HEK293 (cell line): ENCODE measurements around the gene TOP2A.
A peak's percentile ranks its signal among the peaks of the same experiment; 100 is the strongest.

ENCODE experiments used
- GLIS2 ChIP-seq: fragments of 450-650 bp; formaldehyde crosslinking; IDR thresholded peaks from 2 replicates; pipeline ENCODE4 v1.5.1; 2016; ENCODE audit warnings: missing biosample characterization, missing genetic modification characterization
- KLF7 ChIP-seq: fragments of 450-650 bp; formaldehyde crosslinking; IDR thresholded peaks from 2 replicates; pipeline ENCODE4 v1.5.1; 2016; ENCODE audit warnings: missing biosample characterization, missing genetic modification characterization, borderline replicate concordance
- KLF8 ChIP-seq: fragments of 450-650 bp; formaldehyde crosslinking; IDR thresholded peaks from 2 replicates; pipeline ENCODE4 v1.5.1; 2016; ENCODE audit warnings: missing biosample characterization, missing genetic modification characterization
- MEIS1 ChIP-seq: sonication (generic); formaldehyde crosslinking; IDR thresholded peaks from 2 replicates; pipeline ENCODE4 v1.8.1; 2022; ENCODE audit warnings: missing genetic modification reagents, mild to moderate bottlenecking, borderline replicate concordance
- PATZ1 ChIP-seq: fragments of 450-650 bp; formaldehyde crosslinking; IDR thresholded peaks from 2 replicates; pipeline ENCODE4 v1.5.1; 2016; ENCODE audit warnings: missing biosample characterization, missing genetic modification characterization
- YY1 ChIP-seq: fragments of 450-650 bp; formaldehyde crosslinking; IDR thresholded peaks from 2 replicates; pipeline ENCODE4 v1.5.1; 2018; ENCODE audit warnings: missing biosample characterization, missing genetic modification characterization
- ZBTB1 ChIP-seq: fragments of 450-650 bp; formaldehyde crosslinking; IDR thresholded peaks from 2 replicates; pipeline ENCODE4 v1.5.1; 2016; ENCODE audit warnings: missing biosample characterization, missing genetic modification characterization
- ZNF140 ChIP-seq: fragments of 450-650 bp; formaldehyde crosslinking; IDR thresholded peaks from 2 replicates; pipeline ENCODE4 v1.5.1; 2016; ENCODE audit warnings: missing biosample characterization, missing genetic modification characterization
- ZNF175 ChIP-seq: fragments of 450-650 bp; formaldehyde crosslinking; IDR thresholded peaks from 2 replicates; pipeline ENCODE4 v1.5.1; 2016; ENCODE audit warnings: missing biosample characterization, missing genetic modification characterization
- ZNF2 ChIP-seq: fragments of 450-650 bp; formaldehyde crosslinking; IDR thresholded peaks from 2 replicates; pipeline ENCODE4 v1.5.1; 2016; ENCODE audit warnings: missing biosample characterization, missing genetic modification characterization
- ZNF239 ChIP-seq: fragments of 450-650 bp; formaldehyde crosslinking; IDR thresholded peaks from 2 replicates; pipeline ENCODE4 v1.5.1; 2016; ENCODE audit warnings: missing biosample characterization, missing genetic modification characterization
- ZNF391 ChIP-seq: fragments of 450-650 bp; formaldehyde crosslinking; IDR thresholded peaks from 2 replicates; pipeline ENCODE4 v1.5.1; 2016; ENCODE audit warnings: low read depth, missing biosample characterization, missing genetic modification characterization, borderline replicate concordance
- ZNF423 ChIP-seq: fragments of 450-650 bp; formaldehyde crosslinking; IDR thresholded peaks from 2 replicates; pipeline ENCODE4 v1.5.1; 2016; ENCODE audit warnings: missing biosample characterization, missing genetic modification characterization
- ZNF529 ChIP-seq: fragments of 450-650 bp; formaldehyde crosslinking; IDR thresholded peaks from 2 replicates; pipeline ENCODE4 v1.5.1; 2017; ENCODE audit warnings: missing genetic modification characterization, missing biosample characterization; ENCODE audit not compliant: insufficient replicate concordance
- ZNF629 ChIP-seq: fragments of 450-650 bp; formaldehyde crosslinking; IDR thresholded peaks from 2 replicates; pipeline ENCODE4 v1.5.1; 2017; ENCODE audit warnings: missing biosample characterization, missing genetic modification characterization
- ZNF639 ChIP-seq: fragments of 450-650 bp; formaldehyde crosslinking; IDR thresholded peaks from 2 replicates; pipeline ENCODE4 v1.5.1; 2016; ENCODE audit warnings: missing biosample characterization, missing genetic modification characterization
- ZNF660 ChIP-seq: fragments of 450-650 bp; IDR thresholded peaks from 2 replicates; pipeline ENCODE4 v1.5.1; 2018; ENCODE audit warnings: missing biosample characterization, mild to moderate bottlenecking, missing genetic modification characterization
- ZNF677 ChIP-seq: fragments of 450-650 bp; IDR thresholded peaks from 2 replicates; pipeline ENCODE4 v1.5.0; 2018; ENCODE audit warnings: missing biosample characterization, mild to moderate bottlenecking, missing genetic modification characterization, moderate library complexity
- ZNF843 ChIP-seq: fragments of 450-650 bp; formaldehyde crosslinking; IDR thresholded peaks from 2 replicates; pipeline ENCODE4 v1.5.1; 2016; ENCODE audit warnings: missing biosample characterization, missing genetic modification characterization
- TF ChIP-seq, protein P1 (sequence below): fragments of 450-650 bp; formaldehyde crosslinking; IDR thresholded peaks from 2 replicates; pipeline ENCODE4 v1.5.1; 2016; ENCODE audit warnings: missing biosample characterization, missing genetic modification characterization
- TF ChIP-seq, protein P2 (sequence below): fragments of 450-650 bp; formaldehyde crosslinking; IDR thresholded peaks from 2 replicates; pipeline ENCODE4 v1.5.1; 2016; ENCODE audit warnings: missing biosample characterization, missing genetic modification characterization
- TF ChIP-seq, protein P3 (sequence below): fragments of 450-650 bp; formaldehyde crosslinking; IDR thresholded peaks from 2 replicates; pipeline ENCODE4; 2016; ENCODE audit warnings: missing biosample characterization, missing genetic modification characterization

TOP2A gene

GRCh38 chr17:40355123-40355803 is 62.4 kb downstream of the TOP2A start (continued):
- TF ChIP-seq, protein P1, sequence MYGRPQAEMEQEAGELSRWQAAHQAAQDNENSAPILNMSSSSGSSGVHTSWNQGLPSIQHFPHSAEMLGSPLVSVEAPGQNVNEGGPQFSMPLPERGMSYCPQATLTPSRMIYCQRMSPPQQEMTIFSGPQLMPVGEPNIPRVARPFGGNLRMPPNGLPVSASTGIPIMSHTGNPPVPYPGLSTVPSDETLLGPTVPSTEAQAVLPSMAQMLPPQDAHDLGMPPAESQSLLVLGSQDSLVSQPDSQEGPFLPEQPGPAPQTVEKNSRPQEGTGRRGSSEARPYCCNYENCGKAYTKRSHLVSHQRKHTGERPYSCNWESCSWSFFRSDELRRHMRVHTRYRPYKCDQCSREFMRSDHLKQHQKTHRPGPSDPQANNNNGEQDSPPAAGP (tag by site-specific recombination): peak; percentile 51
- TF ChIP-seq GLIS2 (tag by site-specific recombination) (peak; percentile 79; the same call in 1 of the 2 replicates), ZNF529 (tag by site-specific recombination) (no peak), ZNF660 (tag by site-specific recombination) (peak; percentile 43; the same call in 1 of the 2 replicates), ZNF140 (tag by site-specific recombination) (no peak), ZNF423 (tag by site-specific recombination) (no peak), KLF8 (tag by site-specific recombination) (no peak), MEIS1 (no peak), ZNF239 (no peak), KLF7 (tag by site-specific recombination) (no peak), YY1 (tag by site-specific recombination) (no peak), ZNF175 (no peak), ZBTB1 (tag by site-specific recombination) (no peak), ZNF391 (tag by site-specific recombination) (peak; percentile 63; the same call in 1 of the 2 replicates), ZNF639 (tag by site-specific recombination) (no peak), PATZ1 (tag by site-specific recombination) (peak; percentile 57; the same call in 1 of the 2 replicates), ZNF629 (tag by site-specific recombination) (peak; percentile 39), ZNF677 (tag by site-specific recombination) (no peak), ZNF2 (tag by site-specific recombination) (peak; percentile 73), ZNF843 (tag by site-specific recombination) (0 out of 2 replicates have a peak, but pooled peaks have one; percentile 15)
- TF ChIP-seq, protein P2, sequence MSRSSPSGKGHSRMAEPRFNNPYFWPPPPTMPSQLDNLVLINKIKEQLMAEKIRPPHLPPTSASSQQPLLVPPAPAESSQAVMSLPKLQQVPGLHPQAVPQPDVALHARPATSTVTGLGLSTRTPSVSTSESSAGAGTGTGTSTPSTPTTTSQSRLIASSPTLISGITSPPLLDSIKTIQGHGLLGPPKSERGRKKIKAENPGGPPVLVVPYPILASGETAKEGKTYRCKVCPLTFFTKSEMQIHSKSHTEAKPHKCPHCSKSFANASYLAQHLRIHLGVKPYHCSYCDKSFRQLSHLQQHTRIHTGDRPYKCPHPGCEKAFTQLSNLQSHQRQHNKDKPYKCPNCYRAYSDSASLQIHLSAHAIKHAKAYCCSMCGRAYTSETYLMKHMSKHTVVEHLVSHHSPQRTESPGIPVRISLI (tag by site-specific recombination): no peak
- TF ChIP-seq, protein P3, sequence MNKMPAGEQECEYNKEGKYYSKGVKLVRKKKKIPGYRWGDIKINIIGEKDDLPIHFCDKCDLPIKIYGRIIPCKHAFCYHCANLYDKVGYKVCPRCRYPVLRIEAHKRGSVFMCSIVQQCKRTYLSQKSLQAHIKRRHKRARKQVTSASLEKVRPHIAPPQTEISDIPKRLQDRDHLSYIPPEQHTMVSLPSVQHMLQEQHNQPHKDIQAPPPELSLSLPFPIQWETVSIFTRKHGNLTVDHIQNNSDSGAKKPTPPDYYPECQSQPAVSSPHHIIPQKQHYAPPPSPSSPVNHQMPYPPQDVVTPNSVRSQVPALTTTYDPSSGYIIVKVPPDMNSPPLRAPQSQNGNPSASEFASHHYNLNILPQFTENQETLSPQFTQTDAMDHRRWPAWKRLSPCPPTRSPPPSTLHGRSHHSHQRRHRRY: no peak
